HG03039 (cell line): Measurements from ENCODE around the gene KRTAP3-2.
"Not testable (repeated sequence)": the region's sequence is repeated elsewhere in the genome, so short reads cannot be mapped to it uniquely, and the experiment has no call there.

ENCODE experiments used
- ATAC-seq: cut with Tn5 transposase; IDR thresholded peaks from one replicate; pipeline ENCODE4 v1.9.1; 2021; ENCODE audit warnings: mild to moderate bottlenecking, moderate library complexity; ENCODE audit not compliant: unreplicated experiment

Gene KRTAP3-2

GRCh38 chr17:40999563-40999962 is at the start of gene KRTAP3-2:
KRTAP3-2 (minus strand) TSS chr17:40999906; CDS start chr17:40999853, 53 bp downstream.
- ATAC-seq, result not testable (repeated sequence)

GRCh38 chr17:41049110-41049509 is 49.4 kb upstream of the KRTAP3-2 start:
- no peak for ATAC-seq

- no peak for ATAC-seq
Measured at GRCh38 chr17:41048441-41048840, 48.7 kb upstream of the KRTAP3-2 start.

- ATAC-seq, result not testable (repeated sequence)
Measured at GRCh38 chr17:41046735-41047465, 47.2 kb upstream of the KRTAP3-2 start, which contains the start of gene KRTAP2-1. KRTAP2-1 (minus strand) TSS chr17:41047316; CDS start chr17:41047267, 49 bp downstream.

- no peak for ATAC-seq
Measured at GRCh38 chr17:41042953-41043352, 43.2 kb upstream of the KRTAP3-2 start.

- not testable (repeated sequence) for ATAC-seq
Measured at GRCh38 chr17:41040783-41041571, 41.3 kb upstream of the KRTAP3-2 start, which contains the start of gene KRTAP1-1. KRTAP1-1 (minus strand) TSS chr17:41041450; CDS start chr17:41041397, 53 bp downstream.

- no peak for ATAC-seq
Measured at GRCh38 chr17:41037853-41038350, 38.2 kb upstream of the KRTAP3-2 start.

GRCh38 chr17:41034346-41034935 is 34.7 kb upstream of the KRTAP3-2 start, which contains the start of gene KRTAP1-3:
KRTAP1-3 (minus strand) TSS chr17:41034874; CDS start chr17:41034821, 53 bp downstream.
- ATAC-seq, result not testable (repeated sequence)

- no peak for ATAC-seq
Measured at GRCh38 chr17:41029633-41030245, 30.0 kb upstream of the KRTAP3-2 start, which contains the start of gene KRTAP1-4. KRTAP1-4 (minus strand) TSS chr17:41030195; CDS start chr17:41030078, 117 bp downstream.

- ATAC-seq, result no peak
Measured at GRCh38 chr17:41026715-41027471, 27.2 kb upstream of the KRTAP3-2 start, which contains the start of gene KRTAP1-5. KRTAP1-5 (minus strand) TSS chr17:41027208; CDS start chr17:41027155, 53 bp downstream.

GRCh38 chr17:41024697-41025096 is 25.0 kb upstream of the KRTAP3-2 start:
- ATAC-seq, result no peak

GRCh38 chr17:41020336-41020735 is 20.6 kb upstream of the KRTAP3-2 start:
- no peak for ATAC-seq

- no peak for ATAC-seq
Measured at GRCh38 chr17:41019415-41019814, 19.7 kb upstream of the KRTAP3-2 start.

- no peak for ATAC-seq
Measured at GRCh38 chr17:41018541-41018940, 18.8 kb upstream of the KRTAP3-2 start.

GRCh38 chr17:41016578-41017215 is 17.0 kb upstream of the KRTAP3-2 start:
- no peak for ATAC-seq

GRCh38 chr17:41015454-41015853 is 15.7 kb upstream of the KRTAP3-2 start:
- ATAC-seq, result no peak

- no peak for ATAC-seq
Measured at GRCh38 chr17:41013606-41014005, 13.9 kb upstream of the KRTAP3-2 start.

- no peak for ATAC-seq
Measured at GRCh38 chr17:41013181-41013580, 13.5 kb upstream of the KRTAP3-2 start.
